ENCODE data around the gene ZNF274. TPM values are rescaled to one million over a fixed set of nuclear protein-coding genes. Genes with fewer than 3 reads are reported as not detected.
"Not testable (repeated sequence)": the region's sequence is repeated elsewhere in the genome, so short reads cannot be mapped to it uniquely, and the experiment has no call there.

The ZNF274 gene
- total RNA-seq, 3 donors from 2014 or later: 13.3 to 26.6 (median 20.5) TPM

DNA sequence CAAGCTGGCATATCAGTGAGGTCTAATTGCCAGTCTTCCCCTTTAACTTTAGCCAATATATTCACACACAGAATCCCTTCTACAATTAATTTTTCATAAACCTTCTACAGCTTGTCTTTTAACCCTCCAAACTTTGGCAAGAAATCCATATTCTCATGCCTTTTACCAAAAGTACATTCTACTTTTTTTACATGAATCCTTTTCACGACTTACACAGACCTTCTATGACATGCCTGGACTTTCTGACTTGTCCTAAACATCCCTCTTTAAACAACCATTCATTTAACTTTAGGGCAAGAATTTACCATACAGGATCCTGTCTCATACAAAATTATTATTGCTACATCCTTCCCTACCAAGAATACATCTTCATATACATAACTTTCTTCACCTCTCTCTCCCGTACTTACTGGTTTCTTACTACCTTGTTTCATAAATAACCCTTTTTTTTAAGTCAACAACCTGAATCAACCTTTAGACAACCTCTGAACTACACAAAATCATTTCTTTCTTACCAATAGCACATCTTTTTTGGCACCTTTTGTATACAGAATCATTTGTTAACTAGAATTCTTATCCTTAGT lies 69.3 kb downstream of the ZNF274 start:
- H3K36me3 ChIP-seq (ENCODE audit: low read depth): peaks cover 13% of the 10 kb centered on the region
- no peaks in the 10 kb centered on the region for H3K4me1 ChIP-seq (ENCODE audit: low read depth)
- intact Hi-C loops (cut with DNase I, micrococcal nuclease): no loop called here
- no peak overlapping the region for H3K4me3 ChIP-seq
- DNase-seq (no peak), ATAC-seq (no peak)
- peaks cover 100% of the 10 kb centered on the region for H3K9me3 ChIP-seq
- TF ChIP-seq, protein P1, sequence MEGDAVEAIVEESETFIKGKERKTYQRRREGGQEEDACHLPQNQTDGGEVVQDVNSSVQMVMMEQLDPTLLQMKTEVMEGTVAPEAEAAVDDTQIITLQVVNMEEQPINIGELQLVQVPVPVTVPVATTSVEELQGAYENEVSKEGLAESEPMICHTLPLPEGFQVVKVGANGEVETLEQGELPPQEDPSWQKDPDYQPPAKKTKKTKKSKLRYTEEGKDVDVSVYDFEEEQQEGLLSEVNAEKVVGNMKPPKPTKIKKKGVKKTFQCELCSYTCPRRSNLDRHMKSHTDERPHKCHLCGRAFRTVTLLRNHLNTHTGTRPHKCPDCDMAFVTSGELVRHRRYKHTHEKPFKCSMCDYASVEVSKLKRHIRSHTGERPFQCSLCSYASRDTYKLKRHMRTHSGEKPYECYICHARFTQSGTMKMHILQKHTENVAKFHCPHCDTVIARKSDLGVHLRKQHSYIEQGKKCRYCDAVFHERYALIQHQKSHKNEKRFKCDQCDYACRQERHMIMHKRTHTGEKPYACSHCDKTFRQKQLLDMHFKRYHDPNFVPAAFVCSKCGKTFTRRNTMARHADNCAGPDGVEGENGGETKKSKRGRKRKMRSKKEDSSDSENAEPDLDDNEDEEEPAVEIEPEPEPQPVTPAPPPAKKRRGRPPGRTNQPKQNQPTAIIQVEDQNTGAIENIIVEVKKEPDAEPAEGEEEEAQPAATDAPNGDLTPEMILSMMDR (IDR thresholded peaks at IDR 0.05): no peak

DNA sequence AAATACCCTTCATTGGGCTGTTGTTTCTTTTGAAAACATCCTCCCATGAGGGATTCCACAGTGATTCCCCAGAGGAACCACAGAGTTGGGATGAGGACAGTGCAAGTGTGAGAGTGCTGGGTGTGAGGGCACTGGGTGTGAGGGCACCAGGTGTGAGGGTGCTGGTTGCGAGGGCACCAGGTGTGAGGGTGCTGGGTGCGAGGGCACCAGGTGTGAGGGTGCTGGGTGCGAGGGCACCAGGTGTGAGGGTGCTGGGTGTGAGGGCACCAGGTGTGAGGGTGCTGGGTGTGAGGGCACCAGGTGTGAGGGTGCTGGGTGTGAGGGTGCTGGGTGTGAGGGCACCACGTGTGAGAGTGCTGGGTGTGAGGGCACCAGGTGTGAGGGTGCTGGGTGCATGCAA lies 75.4 kb downstream of the ZNF274 start:
- H3K4me1 ChIP-seq (ENCODE audit: low read depth); H3K4me3 ChIP-seq; ATAC-seq; DNase-seq; H3K36me3 ChIP-seq (ENCODE audit: low read depth); intact Hi-C loops (cut with DNase I, micrococcal nuclease): not testable (repeated sequence)
- H3K9me3 ChIP-seq: peaks cover 100% of the 10 kb centered on the region

DNA sequence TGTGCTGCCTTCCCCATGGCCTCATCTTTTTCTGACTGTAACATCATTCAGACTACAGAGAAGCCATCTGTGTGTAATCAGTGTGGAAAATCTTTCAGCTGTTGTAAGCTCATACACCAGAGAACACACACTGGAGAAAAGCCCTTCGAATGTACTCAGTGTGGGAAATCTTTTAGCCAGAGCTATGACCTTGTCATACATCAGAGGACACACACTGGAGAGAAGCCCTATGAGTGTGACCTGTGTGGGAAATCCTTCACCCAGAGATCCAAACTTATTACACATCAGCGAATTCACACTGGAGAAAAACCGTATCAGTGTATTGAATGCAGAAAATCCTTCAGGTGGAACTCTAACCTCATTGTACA lies 78.7 kb downstream of the ZNF274 start:
- intact Hi-C loops (cut with DNase I, micrococcal nuclease): no loop called here
- TF ChIP-seq, protein P1 (IDR thresholded peaks at IDR 0.05): no peak
- Histone ChIP-seq H3K4me3 (no peak overlapping the region), H3K4me1 (ENCODE audit: low read depth) (no peaks in the 10 kb centered on the region), H3K36me3 (ENCODE audit: low read depth) (peaks cover 4% of the 10 kb centered on the region), H3K9me3 (peaks cover 100% of the 10 kb centered on the region)
- no peak for ATAC-seq
- no peak for DNase-seq

DNA sequence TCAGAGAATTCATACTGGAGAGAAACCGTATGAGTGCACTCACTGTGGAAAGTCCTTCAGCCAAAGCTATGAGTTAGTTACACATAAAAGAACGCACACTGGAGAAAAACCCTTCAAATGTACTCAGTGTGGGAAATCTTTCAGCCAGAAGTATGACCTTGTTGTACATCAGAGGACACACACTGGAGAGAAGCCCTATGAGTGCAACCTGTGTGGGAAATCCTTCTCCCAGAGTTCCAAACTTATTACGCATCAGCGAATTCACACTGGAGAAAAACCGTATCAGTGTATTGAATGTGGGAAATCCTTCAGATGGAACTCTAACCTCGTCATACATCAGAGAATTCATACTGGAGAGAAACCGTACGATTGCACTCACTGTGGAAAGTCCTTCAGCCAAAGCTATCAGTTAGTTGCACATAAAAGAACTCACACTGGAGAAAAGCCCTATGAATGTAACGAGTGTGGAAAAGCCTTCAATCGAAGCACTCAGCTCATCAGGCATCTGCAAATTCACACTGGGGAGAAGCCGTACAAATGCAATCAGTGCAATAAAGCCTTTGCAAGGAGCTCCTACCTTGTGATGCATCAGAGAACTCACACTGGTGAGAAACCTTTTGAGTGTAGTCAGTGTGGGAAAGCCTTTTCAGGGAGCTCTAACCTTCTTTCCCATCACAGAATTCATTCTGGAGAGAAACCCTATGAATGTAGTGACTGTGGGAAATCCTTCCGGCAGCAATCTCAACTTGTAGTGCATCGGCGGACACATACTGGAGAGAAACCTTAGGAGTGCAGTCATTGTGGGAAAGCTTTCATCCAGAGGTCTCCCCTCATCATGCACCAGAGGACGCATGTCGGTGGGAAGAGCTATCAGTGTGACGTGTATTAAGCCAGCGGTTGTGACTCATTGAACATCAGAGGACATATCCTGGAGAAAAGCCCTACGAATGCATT lies 79.4 kb downstream of the ZNF274 start:
- Histone ChIP-seq H3K4me1 (ENCODE audit: low read depth) (no peaks in the 10 kb centered on the region), H3K4me3 (no peak overlapping the region), H3K36me3 (ENCODE audit: low read depth) (peaks cover 4% of the 10 kb centered on the region), H3K9me3 (peaks cover 100% of the 10 kb centered on the region)
- ATAC-seq (no peak), DNase-seq (no peak)
- TF ChIP-seq, protein P1 (IDR thresholded peaks at IDR 0.05): no peak
- intact Hi-C loops (cut with DNase I, micrococcal nuclease): no loop called here

DNA sequence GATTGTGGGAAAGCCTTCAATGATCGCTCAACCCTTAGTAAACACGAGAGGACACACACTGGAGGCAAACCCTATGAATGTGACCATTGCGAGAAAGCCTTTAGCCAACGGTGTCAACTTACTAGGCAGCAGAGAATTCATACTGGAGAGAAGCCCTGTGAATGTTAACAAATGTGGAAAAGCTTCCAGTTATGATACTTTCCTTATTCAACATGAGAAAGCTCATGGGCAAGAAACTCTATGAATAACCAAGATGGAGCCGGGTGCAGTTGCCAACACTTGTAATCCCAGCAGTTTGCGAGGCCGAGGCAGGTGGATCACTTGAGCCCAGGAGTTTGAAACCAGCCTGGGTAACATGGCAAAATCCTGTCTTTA lies 80.0 kb downstream of the ZNF274 start:
- peaks cover 4% of the 10 kb centered on the region for H3K36me3 ChIP-seq (ENCODE audit: low read depth)
- intact Hi-C loops (cut with DNase I, micrococcal nuclease): no loop called here
- no peak for DNase-seq
- TF ChIP-seq, protein P1 (IDR thresholded peaks at IDR 0.05): no peak
- no peaks in the 10 kb centered on the region for H3K4me1 ChIP-seq (ENCODE audit: low read depth)
- peaks cover 100% of the 10 kb centered on the region for H3K9me3 ChIP-seq
- H3K4me3 ChIP-seq: no peak overlapping the region
- ATAC-seq: no peak

Other genes starting within 250 kb of the ZNF274 start
- 10 to 100 TPM in 1 of 3 donors, 1 to 10 TPM in 1, under 1 TPM in 1; 0.82 to 15.5 (median 4.1) TPM for gene ZNF418, start 247.7 kb upstream of the ZNF274 start, total RNA-seq
- gene ZNF256, start 235.4 kb upstream of the ZNF274 start, total RNA-seq: 1 to 10 TPM; 3.0 to 7.1 (median 3.7) TPM
- gene C19orf18, start 208.5 kb upstream of the ZNF274 start, total RNA-seq: 1 to 10 TPM in 1 of 3 donors, under 1 TPM in 2; 0.98 to 2.0 (median 0.99) TPM
- gene ZNF606, start 180.2 kb upstream of the ZNF274 start, total RNA-seq: 10 to 100 TPM; 11.6 to 17.1 (median 13.8) TPM
- not detected for gene ZSCAN1, start 149.0 kb upstream of the ZNF274 start, total RNA-seq
- 1 to 10 TPM; 1.3 to 5.8 (median 2.2) TPM for gene ZNF135, start 123.8 kb upstream of the ZNF274 start, total RNA-seq
- 10 to 100 TPM; 17.9 to 69.5 (median 23.0) TPM for gene ZSCAN18, start 84.8 kb upstream of the ZNF274 start, total RNA-seq
- gene ZNF329, start 32.3 kb upstream of the ZNF274 start, total RNA-seq: 10 to 100 TPM in 1 of 3 donors, 1 to 10 TPM in 2; 3.5 to 10.3 (median 4.9) TPM
- 10 to 100 TPM; 12.1 to 30.5 (median 27.6) TPM for gene ZNF544, start 45.9 kb downstream of the ZNF274 start, total RNA-seq
- 1 to 10 TPM; 3.6 to 7.9 (median 3.8) TPM for gene ZNF8, start 95.9 kb downstream of the ZNF274 start, total RNA-seq
- 10 to 100 TPM; 25.0 to 31.7 (median 30.0) TPM for gene ERVK3-1, start 122.3 kb downstream of the ZNF274 start, total RNA-seq
- 1 to 10 TPM; 2.4 to 5.4 (median 3.2) TPM for gene ZSCAN22, start 143.9 kb downstream of the ZNF274 start, total RNA-seq
- gene A1BG, start 170.4 kb downstream of the ZNF274 start, total RNA-seq: 1 to 10 TPM; 2.0 to 3.7 (median 2.7) TPM
- gene ZNF497, start 179.7 kb downstream of the ZNF274 start, total RNA-seq: 1 to 10 TPM; 1.1 to 1.9 (median 1.2) TPM
- 1 to 10 TPM; 1.5 to 3.3 (median 2.5) TPM for gene ZNF837, start 198.0 kb downstream of the ZNF274 start, total RNA-seq
- gene RPS5, start 204.2 kb downstream of the ZNF274 start, total RNA-seq: 100 to 1,000 TPM; 692 to 768 (median 754) TPM
- gene RNF225, start 212.6 kb downstream of the ZNF274 start, total RNA-seq: not detected
- gene ZNF584, start 225.6 kb downstream of the ZNF274 start, total RNA-seq: 10 to 100 TPM in 1 of 3 donors, 1 to 10 TPM in 2; 5.4 to 15.0 (median 6.9) TPM